HEK293 (cell line): Measurements from ENCODE around the gene KBTBD13.

Source experiments
- CTCF ChIP-seq: fragments of 450-650 bp; formaldehyde crosslinking; IDR thresholded peaks from 2 replicates; pipeline ENCODE4 v1.5.1; 2016; ENCODE audit warnings: missing biosample characterization, missing genetic modification characterization
- HOXA7 ChIP-seq: sonication (generic); formaldehyde crosslinking; IDR thresholded peaks from 2 replicates; pipeline ENCODE4 v1.8.1; 2022; ENCODE audit warnings: missing genetic modification reagents, borderline replicate concordance
- KLF10 ChIP-seq: fragments of 450-650 bp; IDR thresholded peaks from 2 replicates; pipeline ENCODE4 v1.5.1; 2018; ENCODE audit warnings: missing biosample characterization, mild to moderate bottlenecking, missing genetic modification characterization
- TRIM28 ChIP-seq: IDR thresholded peaks from 2 replicates; pipeline ENCODE4 v1.6.1; 2011; ENCODE audit warnings: low read length, control low read depth, borderline replicate concordance
- WT1 ChIP-seq: fragments of 450-650 bp; formaldehyde crosslinking; IDR thresholded peaks from 2 replicates; pipeline ENCODE4 v1.5.1; 2016; ENCODE audit warnings: missing biosample characterization, missing genetic modification characterization
- YY1 ChIP-seq: fragments of 450-650 bp; formaldehyde crosslinking; IDR thresholded peaks from 2 replicates; pipeline ENCODE4 v1.5.1; 2018; ENCODE audit warnings: missing biosample characterization, missing genetic modification characterization
- ZNF274 ChIP-seq, 2 experiments: fragments of 200-500 bp in 1 of 2; fragments of 450-650 bp in 1 of 2; sonication (Bioruptor generic) in 1 of 2; formaldehyde crosslinking in 1 of 2; IDR thresholded peaks; 2 replicates each; pipeline versions ENCODE4 v1.5.1 to v1.6.1; 2014 to 2016; ENCODE audit warnings: borderline replicate concordance in 1 of 2, inconsistent platforms in 1 of 2, low read length in 1 of 2, missing biosample characterization in 1 of 2, missing genetic modification characterization in 1 of 2
- ZNF623 ChIP-seq: fragments of 450-650 bp; formaldehyde crosslinking; IDR thresholded peaks from 2 replicates; pipeline ENCODE4 v1.5.1; 2016; ENCODE audit warnings: missing biosample characterization, missing genetic modification characterization

- no peak for TF ChIP-seq ZNF274 (IDR thresholded peaks at IDR 0.05; ENCODE audit: low read length)
- no peak for TF ChIP-seq ZNF274 (tag by site-specific recombination; IDR thresholded peaks at IDR 0.05; ENCODE audit: borderline replicate concordance)
- no peak for TF ChIP-seq CTCF (tag by site-specific recombination)
- TF ChIP-seq ZNF623, result no peak
- TF ChIP-seq HOXA7, result no peak
- no peak for TF ChIP-seq YY1
- TF ChIP-seq WT1 (tag by site-specific recombination), result no peak
- TF ChIP-seq KLF10 (tag by site-specific recombination), result no peak
- no peak for TF ChIP-seq TRIM28
Measured at GRCh38 chr15:65062061-65062460, 14.5 kb upstream of the KBTBD13 start.
